Activated naive CD8-positive, alpha-beta T cell treated with anti-CD3 and anti-CD28 coated beads, Interleukin-2, amount 10 ng/mL, durations not matched to agents 7 days and 5 days (primary cell): ENCODE measurements around the gene RALY. TPM values are rescaled to one million over a fixed set of nuclear protein-coding genes. Genes with fewer than 3 reads are reported as not detected.
A peak's percentile ranks its signal among the peaks of the same experiment; 100 is the strongest.

ENCODE experiments used
- ATAC-seq: fragments of 150-1000 bp; cut with Tn5 transposase; one replicate; pipeline ENCODE4 v1.10.0; 2021; ENCODE audit warnings: low read depth, moderate library complexity
- POLR2A ChIA-PET: fragments of 350-600 bp; sonication (Branson Sonifier 250); formaldehyde crosslinking; loops from one replicate; lab custom pipeline; 2021; ENCODE audit warnings: antibody characterized with exemption; lab: Charles Lee
- DNase-seq: peaks from one replicate; pipeline ENCODE4 v3.0.0; 2021
- H3K27ac Mint-ChIP-seq: one replicate; pipeline ENCODE4 v1.8.0; 2022; ENCODE audit warnings: mild to moderate bottlenecking, mixed read lengths
- H3K27me3 Mint-ChIP-seq: one replicate; pipeline ENCODE4 v1.8.0; 2022; ENCODE audit warnings: mild to moderate bottlenecking, moderate library complexity, mixed read lengths
- H3K36me3 Mint-ChIP-seq: one replicate; pipeline ENCODE4 v1.8.0; 2021; ENCODE audit warnings: mild to moderate bottlenecking, mixed read lengths
- H3K4me1 Mint-ChIP-seq: one replicate; pipeline ENCODE4 v1.8.0; 2021; ENCODE audit warnings: mixed read lengths
- H3K4me3 Mint-ChIP-seq: one replicate; pipeline ENCODE4 v1.8.0; 2022; ENCODE audit warnings: mild to moderate bottlenecking, moderate library complexity, mixed read lengths
- H3K9me3 Mint-ChIP-seq: one replicate; pipeline ENCODE4 v1.8.0; 2021; ENCODE audit warnings: mixed read lengths
- total RNA-seq, 2 experiments: library from RNA; stranded (reverse); gene quantifications; one replicate each; pipeline ENCODE4 v1.2.3, GENCODE V29; 2021

The RALY gene
- total RNA-seq, 2 experiments from 2014 or later = 188 to 190 TPM

DNA sequence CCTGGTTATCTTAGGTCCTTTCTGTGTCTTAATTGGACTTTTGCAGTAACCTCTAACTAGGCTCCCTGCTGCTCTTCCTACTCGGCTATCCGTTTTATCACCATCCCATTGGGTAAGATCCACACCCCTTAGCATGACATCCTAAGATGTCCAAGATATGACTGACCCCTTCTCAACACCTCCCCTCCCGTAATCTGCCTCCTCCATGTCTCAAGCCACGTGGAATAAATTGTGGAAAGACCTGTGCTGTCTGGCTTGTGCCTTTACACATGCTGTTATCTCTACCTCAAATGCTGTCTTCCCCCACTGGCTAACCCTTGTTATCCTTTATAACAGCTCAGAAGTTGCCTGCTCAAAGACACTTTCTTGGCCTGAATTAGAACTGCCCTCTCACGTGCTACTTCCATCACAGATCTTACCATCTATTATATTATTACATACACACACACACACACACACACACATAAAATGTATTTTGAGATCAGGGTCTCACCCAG lies 91.9 kb downstream of the RALY start:
- no peaks in the 10 kb centered on the region for H3K9me3 Mint-ChIP-seq
- DNase-seq (no peak), ATAC-seq (no peak)
- POLR2A ChIA-PET = no interaction called here
- H3K27me3 Mint-ChIP-seq = no peaks in the 10 kb centered on the region
- peaks cover 9% of the 10 kb centered on the region for H3K4me1 Mint-ChIP-seq
- peaks cover 16% of the 10 kb centered on the region for H3K36me3 Mint-ChIP-seq
- H3K4me3 Mint-ChIP-seq = no peak overlapping the region
- peak overlapping the region; percentile 1 for H3K27ac Mint-ChIP-seq

DNA sequence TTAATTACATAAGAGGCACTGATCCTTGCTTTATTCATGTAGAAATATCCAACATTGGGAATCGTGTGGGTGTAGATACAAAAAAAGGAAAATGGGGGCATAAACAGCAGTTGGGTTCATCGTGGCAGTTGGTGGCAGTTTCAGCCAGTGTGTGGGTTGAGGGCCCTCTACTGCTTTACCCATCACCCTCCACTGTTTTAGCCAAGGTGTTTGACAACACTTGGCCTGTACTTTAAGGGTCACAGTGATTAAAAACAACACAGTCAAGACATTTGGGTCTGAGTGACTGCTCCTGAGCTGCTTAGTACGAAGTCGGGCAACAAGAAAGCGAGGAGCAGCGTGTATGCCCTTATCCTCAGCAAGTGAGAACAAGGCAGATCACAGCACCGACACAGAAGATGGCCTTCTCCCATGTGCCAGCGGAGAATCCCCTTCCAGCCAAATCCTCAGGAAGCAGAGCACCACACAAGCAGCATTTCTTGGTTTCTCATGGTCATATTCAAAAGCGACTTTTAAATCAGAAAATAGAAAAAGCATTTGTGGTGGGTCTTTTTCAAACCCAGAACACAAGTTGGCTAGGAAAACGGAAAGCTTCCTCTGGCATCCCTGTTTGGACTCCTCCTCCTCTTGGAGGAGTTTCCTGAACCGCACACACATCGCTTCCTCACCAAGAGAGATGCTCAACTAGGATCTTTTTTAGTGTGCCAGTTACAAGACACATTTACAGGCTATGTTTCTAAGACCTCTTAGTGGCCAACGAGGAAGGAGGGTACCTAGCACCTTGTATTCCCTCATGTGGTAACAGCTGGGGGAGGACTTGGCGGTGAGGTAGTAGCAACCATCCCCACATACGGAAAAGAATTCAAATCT lies 94.8 kb downstream of the RALY start:
- H3K36me3 Mint-ChIP-seq = peaks cover 32% of the 10 kb centered on the region
- no peak for ATAC-seq
- POLR2A ChIA-PET = no interaction called here
- no peaks in the 10 kb centered on the region for H3K27me3 Mint-ChIP-seq
- no peak for DNase-seq
- H3K4me1 Mint-ChIP-seq = peaks cover 11% of the 10 kb centered on the region
- no peak overlapping the region for H3K4me3 Mint-ChIP-seq
- peak overlapping the region; percentile 17 for H3K27ac Mint-ChIP-seq
- no peaks in the 10 kb centered on the region for H3K9me3 Mint-ChIP-seq

- Mint-ChIP-seq H3K27me3 (no peaks in the 10 kb centered on the region), H3K36me3 (peaks cover 36% of the 10 kb centered on the region), H3K27ac (no peak overlapping the region), H3K4me3 (no peak overlapping the region), H3K9me3 (no peaks in the 10 kb centered on the region), H3K4me1 (peaks cover 8% of the 10 kb centered on the region)
- ATAC-seq (no peak), DNase-seq (no peak)
- POLR2A ChIA-PET = no interaction called here
Measured at GRCh38 chr20:34089175-34089479, 95.4 kb downstream of the RALY start.

GRCh38 chr20:34089655-34090345 lies 96.1 kb downstream of the RALY start:
- POLR2A ChIA-PET = interaction anchor here (0.9 kb wide), 1 partner anchor 23 kb away, joined by 4 read pairs; the partner anchor contains the start of gene EIF2S2
- Mint-ChIP-seq H3K36me3 (peaks cover 34% of the 10 kb centered on the region), H3K9me3 (no peaks in the 10 kb centered on the region), H3K27ac (peak overlapping the region; percentile 31), H3K27me3 (no peaks in the 10 kb centered on the region), H3K4me3 (no peak overlapping the region), H3K4me1 (peaks cover 8% of the 10 kb centered on the region)
- no peak for DNase-seq
- no peak for ATAC-seq

DNA sequence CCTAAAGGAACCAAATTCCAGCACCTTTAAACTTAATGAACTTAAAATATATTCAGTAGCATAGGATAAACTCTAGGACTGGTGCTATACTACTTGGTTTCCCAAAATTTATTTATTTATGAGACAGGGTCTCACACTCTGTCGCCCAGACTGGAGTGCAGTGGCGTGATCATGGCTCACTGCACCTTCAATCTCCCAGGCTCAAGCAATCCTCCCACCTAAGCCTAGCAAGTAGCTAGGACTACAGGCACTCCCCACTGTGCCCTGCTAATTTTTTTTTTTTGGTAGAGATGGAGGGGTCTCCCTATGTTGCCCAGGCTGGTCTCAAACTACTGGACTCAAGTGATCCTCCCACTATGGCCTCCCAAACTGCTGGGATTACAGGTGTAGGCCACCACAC lies 96.9 kb downstream of the RALY start:
- no peak overlapping the region for H3K27ac Mint-ChIP-seq
- no peak for ATAC-seq
- peaks cover 8% of the 10 kb centered on the region for H3K4me1 Mint-ChIP-seq
- POLR2A ChIA-PET = interaction anchor here (0.9 kb wide), 1 partner anchor 22 kb away, joined by 4 read pairs; the partner anchor contains the start of gene EIF2S2
- H3K36me3 Mint-ChIP-seq = peaks cover 32% of the 10 kb centered on the region
- no peaks in the 10 kb centered on the region for H3K27me3 Mint-ChIP-seq
- no peak overlapping the region for H3K4me3 Mint-ChIP-seq
- H3K9me3 Mint-ChIP-seq = no peaks in the 10 kb centered on the region
- no peak for DNase-seq

DNA sequence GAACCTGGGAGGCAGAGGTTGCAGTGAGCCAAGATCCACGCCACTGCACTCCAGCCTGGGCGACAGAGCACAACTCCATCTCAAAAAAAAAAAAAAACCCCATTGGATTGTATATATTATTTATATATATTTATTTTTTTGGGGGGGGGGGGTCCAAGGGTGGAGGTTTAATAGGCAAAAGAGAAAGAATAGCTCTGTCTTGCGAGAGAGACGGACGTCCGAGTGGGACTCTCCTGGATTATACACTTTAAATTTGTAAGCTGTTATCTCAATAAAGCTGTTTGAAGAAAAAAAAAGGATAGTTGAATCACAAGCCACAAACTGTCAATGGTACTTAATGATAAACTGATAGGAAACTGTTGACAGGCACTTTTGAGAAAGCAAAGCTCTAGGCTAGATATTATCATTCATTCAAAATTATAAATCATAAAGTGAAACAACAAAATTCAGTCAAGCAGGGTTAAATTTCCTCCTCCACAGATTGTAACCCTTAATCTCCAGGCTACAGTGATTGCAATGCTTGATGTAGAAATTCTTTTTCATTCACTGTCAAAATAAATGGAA lies 98.0 kb downstream of the RALY start:
- POLR2A ChIA-PET = interaction anchor here (0.9 to 1.6 kb wide), 3 partner anchors 16 to 232 kb away, joined by 3 to 6 read pairs (median 3); partner anchors contain the start of gene EIF2S2
- ATAC-seq (no peak), DNase-seq (no peak)
- Mint-ChIP-seq H3K9me3 (no peaks in the 10 kb centered on the region), H3K27ac (no peak overlapping the region), H3K4me3 (no peak overlapping the region), H3K4me1 (peaks cover 8% of the 10 kb centered on the region), H3K27me3 (no peaks in the 10 kb centered on the region), H3K36me3 (peaks cover 40% of the 10 kb centered on the region)

DNA sequence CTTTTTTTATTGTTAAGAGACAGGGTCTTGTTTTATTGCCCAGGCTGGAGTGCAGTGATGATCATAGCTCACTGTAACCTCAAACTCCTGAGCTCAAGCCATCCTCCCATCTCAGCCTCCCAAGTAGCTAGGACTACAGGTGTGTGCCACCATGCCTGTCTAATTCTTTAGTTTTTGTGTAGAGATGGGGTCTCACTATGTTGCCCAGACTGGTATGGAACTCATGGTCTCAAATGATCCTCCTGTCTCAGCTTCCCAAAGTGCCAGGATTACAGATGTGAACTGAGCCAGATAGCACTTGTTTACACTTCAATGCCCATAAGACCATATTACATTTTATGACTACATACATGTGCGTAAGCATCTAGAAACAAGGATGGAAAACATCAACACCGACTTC lies 100.2 kb downstream of the RALY start:
- DNase-seq (no peak), ATAC-seq (no peak)
- Mint-ChIP-seq H3K4me1 (peaks cover 10% of the 10 kb centered on the region), H3K27me3 (no peaks in the 10 kb centered on the region), H3K27ac (no peak overlapping the region), H3K4me3 (no peak overlapping the region), H3K9me3 (no peaks in the 10 kb centered on the region), H3K36me3 (peaks cover 47% of the 10 kb centered on the region)
- POLR2A ChIA-PET = interaction anchor here (1.0 to 1.4 kb wide), 2 partner anchors 12 to 18 kb away, joined by 3 read pairs; partner anchors contain the start of gene EIF2S2

DNA sequence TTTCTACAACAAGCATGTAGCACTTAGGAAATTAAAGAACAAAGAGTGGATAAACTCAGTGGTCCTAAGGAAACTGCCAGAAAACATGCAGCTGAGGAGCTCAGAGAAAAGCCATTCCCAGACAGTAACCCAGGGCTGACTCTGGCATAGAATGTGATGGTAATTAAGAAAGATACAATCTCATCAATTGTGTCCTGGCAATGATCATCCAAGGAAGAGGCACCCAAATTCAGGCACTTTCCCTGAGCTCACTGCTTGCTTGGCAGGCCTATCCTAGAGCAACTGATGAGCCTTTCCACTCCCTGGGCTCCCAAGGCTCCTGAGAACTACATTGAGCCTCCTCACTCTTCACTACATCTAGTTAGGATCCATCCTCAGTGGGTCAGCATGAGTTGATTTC lies 102.1 kb downstream of the RALY start:
- no peaks in the 10 kb centered on the region for H3K9me3 Mint-ChIP-seq
- DNase-seq (no peak), ATAC-seq (no peak)
- peaks cover 58% of the 10 kb centered on the region for H3K36me3 Mint-ChIP-seq
- POLR2A ChIA-PET = interaction anchor here (2.6 kb wide), 1 partner anchor 17 kb away, joined by 13 read pairs; the partner anchor contains the start of gene EIF2S2
- H3K27me3 Mint-ChIP-seq = no peaks in the 10 kb centered on the region
- peaks cover 11% of the 10 kb centered on the region for H3K4me1 Mint-ChIP-seq
- H3K4me3 Mint-ChIP-seq = no peak overlapping the region
- H3K27ac Mint-ChIP-seq = no peak overlapping the region

DNA sequence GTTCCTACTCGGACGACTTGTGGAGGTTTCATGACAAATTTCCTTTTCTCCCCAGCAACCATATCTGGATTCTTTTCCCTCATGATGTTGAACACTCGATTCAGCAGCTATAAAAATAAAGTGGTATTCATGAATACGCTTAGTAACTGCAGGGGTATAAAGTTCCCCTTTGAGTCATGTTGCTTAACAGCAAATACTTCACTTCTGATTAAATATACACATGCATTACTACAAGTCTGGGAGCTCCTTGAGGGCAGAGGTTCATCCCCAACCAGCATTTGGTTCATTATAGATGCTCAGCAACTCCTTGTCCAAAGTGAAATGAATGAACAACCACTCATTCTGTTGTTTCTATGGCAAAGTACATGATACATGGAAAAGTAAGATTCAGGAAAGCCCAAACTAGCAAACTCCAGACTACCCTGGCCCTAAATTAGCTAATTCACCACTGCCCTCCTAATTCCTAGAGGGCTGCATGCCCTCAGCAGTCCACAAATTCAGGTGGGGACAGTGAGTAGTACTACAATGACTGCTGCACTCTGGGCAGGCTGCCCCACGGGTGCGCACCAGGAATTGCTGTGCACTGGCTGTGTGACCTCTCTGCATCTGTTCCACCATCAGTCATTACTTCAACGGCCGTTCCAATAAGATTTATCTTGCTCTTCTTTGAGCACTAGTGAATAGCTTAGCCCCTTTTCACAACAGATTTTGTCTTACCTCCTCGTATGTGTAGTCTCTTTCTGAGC lies 103.2 kb downstream of the RALY start:
- Mint-ChIP-seq H3K9me3 (no peaks in the 10 kb centered on the region), H3K27ac (peak overlapping the region; percentile 30), H3K4me1 (peaks cover 13% of the 10 kb centered on the region), H3K27me3 (no peaks in the 10 kb centered on the region), H3K36me3 (peaks cover 54% of the 10 kb centered on the region), H3K4me3 (no peak overlapping the region)
- DNase-seq = no peak
- no peak for ATAC-seq
- POLR2A ChIA-PET = interaction anchor here (2.6 kb wide), 1 partner anchor 15 kb away, joined by 13 read pairs; the partner anchor contains the start of gene EIF2S2

DNA sequence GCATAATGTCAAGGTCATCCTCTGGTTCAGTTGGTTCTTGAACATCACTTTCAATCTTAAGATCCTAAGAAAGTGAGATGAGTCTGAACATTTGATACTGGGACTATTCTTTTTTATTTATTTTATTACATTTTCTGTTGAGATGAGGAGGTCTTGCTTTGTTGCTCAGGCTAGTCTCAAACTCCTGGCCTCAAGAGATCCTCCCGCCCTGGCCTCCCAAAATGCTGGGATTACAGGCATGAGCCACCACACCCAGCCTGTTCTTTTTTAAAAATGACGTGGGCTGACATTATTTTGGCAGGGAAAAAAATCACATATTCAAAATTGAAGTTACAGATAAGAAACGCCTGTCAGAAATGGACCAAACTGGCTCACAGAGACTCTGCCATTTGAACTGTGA lies 104.9 kb downstream of the RALY start:
- no peaks in the 10 kb centered on the region for H3K9me3 Mint-ChIP-seq
- ATAC-seq (no peak), DNase-seq (no peak)
- no peaks in the 10 kb centered on the region for H3K27me3 Mint-ChIP-seq
- H3K4me1 Mint-ChIP-seq = peaks cover 20% of the 10 kb centered on the region
- H3K27ac Mint-ChIP-seq = no peak overlapping the region
- H3K4me3 Mint-ChIP-seq = no peak overlapping the region
- peaks cover 48% of the 10 kb centered on the region for H3K36me3 Mint-ChIP-seq
- POLR2A ChIA-PET = no interaction called here

- H3K27ac Mint-ChIP-seq = no peak overlapping the region
- H3K36me3 Mint-ChIP-seq = peaks cover 50% of the 10 kb centered on the region
- ATAC-seq (no peak), DNase-seq (no peak)
- POLR2A ChIA-PET = interaction anchor here (2.4 kb wide), 1 partner anchor 12 kb away, joined by 8 read pairs; the partner anchor contains the start of gene EIF2S2
- no peaks in the 10 kb centered on the region for H3K9me3 Mint-ChIP-seq
- H3K4me1 Mint-ChIP-seq = peaks cover 24% of the 10 kb centered on the region
- H3K4me3 Mint-ChIP-seq = no peak overlapping the region
- no peaks in the 10 kb centered on the region for H3K27me3 Mint-ChIP-seq
Measured at GRCh38 chr20:34099675-34100074, 106.0 kb downstream of the RALY start.

GRCh38 chr20:34100576-34100975 lies 106.9 kb downstream of the RALY start:
- no peaks in the 10 kb centered on the region for H3K27me3 Mint-ChIP-seq
- ATAC-seq = no peak
- no peak overlapping the region for H3K27ac Mint-ChIP-seq
- H3K36me3 Mint-ChIP-seq = peaks cover 55% of the 10 kb centered on the region
- H3K9me3 Mint-ChIP-seq = no peaks in the 10 kb centered on the region
- POLR2A ChIA-PET = interaction anchor here (2.4 kb wide), 1 partner anchor 12 kb away, joined by 8 read pairs; the partner anchor contains the start of gene EIF2S2
- H3K4me3 Mint-ChIP-seq = no peak overlapping the region
- peaks cover 32% of the 10 kb centered on the region for H3K4me1 Mint-ChIP-seq
- DNase-seq = no peak
